Measurements from ENCODE around the gene PCNX4. TPM values are rescaled to one million over a fixed set of nuclear protein-coding genes. Genes with fewer than 3 reads are reported as not detected.

PCNX4 gene
- polyA plus RNA-seq, 3 donors = 13.1 to 18.4 (median 16.7) TPM

DNA sequence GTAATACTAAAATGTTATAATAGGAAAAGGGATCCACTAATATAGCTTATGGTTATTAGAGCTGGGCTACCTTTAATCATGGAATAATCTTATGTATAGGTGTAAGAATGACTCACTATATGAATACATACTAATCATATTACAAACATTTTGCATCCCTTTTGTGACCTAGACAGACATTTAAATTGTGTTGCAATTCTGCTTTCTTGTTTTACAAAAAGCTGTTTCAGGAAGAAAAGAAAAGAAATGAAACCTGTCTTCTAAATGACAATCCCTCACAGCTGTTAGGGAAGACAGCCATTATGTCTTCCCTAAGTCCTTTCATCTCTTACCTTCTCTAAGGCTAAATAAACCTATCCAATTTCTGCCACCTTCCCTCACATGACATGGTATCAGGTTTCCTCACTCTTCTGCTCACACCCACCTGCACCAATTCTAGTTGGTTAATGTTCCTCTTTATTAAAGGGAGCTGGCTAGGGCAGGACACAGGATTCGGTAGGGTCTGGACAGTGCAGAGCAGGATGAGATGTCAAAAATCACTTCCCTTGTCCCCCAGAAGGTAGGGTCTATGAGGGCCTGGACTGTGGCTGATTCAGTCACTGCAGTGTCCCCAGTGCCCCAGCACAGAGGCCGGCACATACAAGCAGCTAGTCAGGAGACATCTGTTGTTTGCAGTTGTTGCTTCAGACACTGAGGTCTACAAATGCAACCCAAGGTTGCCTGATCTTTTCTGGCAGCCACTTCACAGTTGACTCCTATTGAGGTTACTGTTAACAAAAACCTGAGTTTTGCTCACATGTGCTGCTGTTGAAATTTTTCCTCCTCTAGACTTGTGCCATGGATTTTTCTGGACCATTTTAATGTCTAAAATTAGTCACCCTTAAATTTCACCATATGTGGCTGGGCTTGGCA, 69.7 kb downstream of the PCNX4 start:
- H3K9ac ChIP-seq (ENCODE audit: insufficient read depth, low read length, poor library complexity, severe bottlenecking) = no peak overlapping the region
- Mint-ChIP-seq H3K36me3 (peaks cover 3 to 19% of the 10 kb centered on the region in 2 donors), H3K27ac (peak overlapping the region; percentile 75 to 95 (median 88)), H3K4me3 (peak overlapping the region; percentile 12 to 49), H3K4me1 (peaks cover 57% of the 10 kb centered on the region), H3K27me3 (ENCODE audit: low read depth in 3 of 3) (peaks cover 0 to 2% (median 0%) of the 10 kb centered on the region in 3 donors), H3K9me3 (no peaks in the 10 kb centered on the region)
- peaks cover 34 to 52% of the 10 kb centered on the region in 2 donors for H3K4me1 ChIP-seq (ENCODE audit: control insufficient read depth in 1 of 2, insufficient read depth in 2 of 2, low read length in 2 of 2)
- TF ChIP-seq, protein P1, sequence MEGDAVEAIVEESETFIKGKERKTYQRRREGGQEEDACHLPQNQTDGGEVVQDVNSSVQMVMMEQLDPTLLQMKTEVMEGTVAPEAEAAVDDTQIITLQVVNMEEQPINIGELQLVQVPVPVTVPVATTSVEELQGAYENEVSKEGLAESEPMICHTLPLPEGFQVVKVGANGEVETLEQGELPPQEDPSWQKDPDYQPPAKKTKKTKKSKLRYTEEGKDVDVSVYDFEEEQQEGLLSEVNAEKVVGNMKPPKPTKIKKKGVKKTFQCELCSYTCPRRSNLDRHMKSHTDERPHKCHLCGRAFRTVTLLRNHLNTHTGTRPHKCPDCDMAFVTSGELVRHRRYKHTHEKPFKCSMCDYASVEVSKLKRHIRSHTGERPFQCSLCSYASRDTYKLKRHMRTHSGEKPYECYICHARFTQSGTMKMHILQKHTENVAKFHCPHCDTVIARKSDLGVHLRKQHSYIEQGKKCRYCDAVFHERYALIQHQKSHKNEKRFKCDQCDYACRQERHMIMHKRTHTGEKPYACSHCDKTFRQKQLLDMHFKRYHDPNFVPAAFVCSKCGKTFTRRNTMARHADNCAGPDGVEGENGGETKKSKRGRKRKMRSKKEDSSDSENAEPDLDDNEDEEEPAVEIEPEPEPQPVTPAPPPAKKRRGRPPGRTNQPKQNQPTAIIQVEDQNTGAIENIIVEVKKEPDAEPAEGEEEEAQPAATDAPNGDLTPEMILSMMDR (IDR thresholded peaks at IDR 0.05) = no peak
- no peaks in the 10 kb centered on the region for H3K27me3 ChIP-seq (ENCODE audit: control insufficient read depth in 2 of 2, insufficient read depth in 2 of 2, low read length in 2 of 2)
- H3K4me3 ChIP-seq (replicated peaks in 1 of 3; ENCODE audit: low read depth in 2 of 3, low read length in 3 of 3) = peak overlapping the region in 1 of 3 experiments; percentile 2
- no peaks in the 10 kb centered on the region for H4K20me1 ChIP-seq (ENCODE audit: insufficient read depth, low read length)
- peak; percentile 50 to 75 (median 61) for DNase-seq
- H3K9me3 ChIP-seq (replicated peaks in 1 of 2; ENCODE audit: control insufficient read depth in 1 of 2, insufficient read depth in 1 of 2, low read length in 2 of 2) = no peaks in the 10 kb centered on the region
- H3K27ac ChIP-seq (ENCODE audit: low read depth in 1 of 2, low read length in 2 of 2) = peak overlapping the region; percentile 60 to 85
- no peak overlapping the region for H2AFZ ChIP-seq (ENCODE audit: insufficient read depth, low read depth, low read length, poor library complexity, severe bottlenecking)
- intact Hi-C loops (cut with micrococcal nuclease) = loop anchor here (5.0 to 10.0 kb wide), 2 partner anchors 69 to 83 kb away; partner anchors contain the start of genes PCNX4 (in 2 of the 2) and PPM1A (in 1 of the 2)
- H3K79me2 ChIP-seq (ENCODE audit: insufficient read depth, low read length) = peaks cover 83% of the 10 kb centered on the region
- H3K36me3 ChIP-seq (replicated peaks in 1 of 2; ENCODE audit: control insufficient read depth in 1 of 2, insufficient read depth in 2 of 2, low read length in 2 of 2) = peaks cover 0 to 5% of the 10 kb centered on the region in 2 donors
- 0% methylated on average over 2 of the region's 2 CpGs for WGBS (ENCODE audit: insufficient coverage)
- H3K4me2 ChIP-seq (replicated peaks; ENCODE audit: extremely low read depth, low read length, poor library complexity, severe bottlenecking) = peak overlapping the region; percentile 6

DNA sequence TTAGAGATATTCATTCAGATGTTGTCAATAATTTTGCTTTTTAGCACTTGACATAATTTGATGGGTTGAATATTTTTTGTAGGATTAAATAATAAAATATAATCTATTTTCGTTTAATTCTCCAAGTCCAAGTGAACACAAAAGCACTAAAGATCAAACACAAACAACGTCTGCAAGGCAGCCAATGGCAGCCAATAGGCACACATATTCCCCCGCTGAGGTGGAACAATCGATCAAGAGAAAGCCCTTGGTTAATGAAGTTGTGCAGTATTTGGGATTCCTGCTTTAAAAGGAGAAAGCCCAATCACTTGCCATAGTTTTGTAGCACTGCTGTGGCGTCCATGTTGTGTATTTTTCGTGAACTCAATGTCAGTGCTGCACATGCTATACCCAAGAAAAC, 72.0 kb downstream of the PCNX4 start:
- TF ChIP-seq, protein P1 (IDR thresholded peaks at IDR 0.05) = no peak
- H3K27me3 ChIP-seq (ENCODE audit: control insufficient read depth in 2 of 2, insufficient read depth in 2 of 2, low read length in 2 of 2) = no peaks in the 10 kb centered on the region
- DNase-seq = no peak
- H3K36me3 Mint-ChIP-seq = peaks cover 3 to 13% of the 10 kb centered on the region in 2 donors
- H4K20me1 ChIP-seq (ENCODE audit: insufficient read depth, low read length) = no peaks in the 10 kb centered on the region
- intact Hi-C loops (cut with micrococcal nuclease) = loop anchor here (5.0 to 10.0 kb wide), 2 partner anchors 71 to 81 kb away; partner anchors contain the start of genes PCNX4 (in 2 of the 2) and PPM1A (in 1 of the 2)
- peaks cover 50% of the 10 kb centered on the region for H3K4me1 Mint-ChIP-seq
- no peak overlapping the region for H3K27ac Mint-ChIP-seq
- peak overlapping the region; percentile 83 for H3K4me2 ChIP-seq (replicated peaks; ENCODE audit: extremely low read depth, low read length, poor library complexity, severe bottlenecking)
- peaks cover 0 to 4% (median 0%) of the 10 kb centered on the region in 3 donors for H3K27me3 Mint-ChIP-seq (ENCODE audit: low read depth in 3 of 3)
- no CpG with 5 or more reads among the region's 6 CpGs for WGBS (ENCODE audit: insufficient coverage)
- H3K9ac ChIP-seq (ENCODE audit: insufficient read depth, low read length, poor library complexity, severe bottlenecking) = no peak overlapping the region
- H3K4me3 Mint-ChIP-seq = peak overlapping the region in 1 of 2 donors; percentile 97
- H2AFZ ChIP-seq (ENCODE audit: insufficient read depth, low read depth, low read length, poor library complexity, severe bottlenecking) = no peak overlapping the region
- no peaks in the 10 kb centered on the region for H3K9me3 Mint-ChIP-seq
- no peaks in the 10 kb centered on the region for H3K9me3 ChIP-seq (replicated peaks in 1 of 2; ENCODE audit: control insufficient read depth in 1 of 2, insufficient read depth in 1 of 2, low read length in 2 of 2)
- H3K4me3 ChIP-seq (replicated peaks in 1 of 3; ENCODE audit: low read depth in 2 of 3, low read length in 3 of 3) = peak overlapping the region in 1 of 3 experiments; percentile 96
- peak overlapping the region in 1 of 2 donors; percentile 98 for H3K27ac ChIP-seq (ENCODE audit: low read depth in 1 of 2, low read length in 2 of 2)
- peaks cover 34 to 41% of the 10 kb centered on the region in 2 donors for H3K4me1 ChIP-seq (ENCODE audit: control insufficient read depth in 1 of 2, insufficient read depth in 2 of 2, low read length in 2 of 2)
- peaks cover 61% of the 10 kb centered on the region for H3K79me2 ChIP-seq (ENCODE audit: insufficient read depth, low read length)
- H3K36me3 ChIP-seq (replicated peaks in 1 of 2; ENCODE audit: control insufficient read depth in 1 of 2, insufficient read depth in 2 of 2, low read length in 2 of 2) = peaks cover 0 to 3% of the 10 kb centered on the region in 2 donors
